Measurements from ENCODE around the gene PHKA2.

The PHKA2 gene

GRCh38 chrX:18927558-18927957 is 56.4 kb downstream of the PHKA2 start:
- no peak for ATAC-seq

GRCh38 chrX:18924507-18925088 is 59.3 kb downstream of the PHKA2 start:
- Mint-ChIP-seq H3K4me1 (no peaks in the 10 kb centered on the region), H3K27me3 (no peaks in the 10 kb centered on the region), H3K27ac (no peak overlapping the region), H3K9me3 (no peaks in the 10 kb centered on the region), H3K4me3 (no peak overlapping the region), H3K36me3 (ENCODE audit: low read depth) (peaks cover 2% of the 10 kb centered on the region)
- DNase-seq (no peak), ATAC-seq (no peak)

More at GRCh38 chrX:18927558-18927957, 56.4 kb downstream of the PHKA2 start:
- H3K4me1 Mint-ChIP-seq, result no peaks in the 10 kb centered on the region
- H3K9me3 Mint-ChIP-seq, result no peaks in the 10 kb centered on the region
- H3K36me3 Mint-ChIP-seq (ENCODE audit: low read depth), result peaks cover 4% of the 10 kb centered on the region
- H3K27me3 Mint-ChIP-seq, result no peaks in the 10 kb centered on the region
- no peak overlapping the region for H3K27ac Mint-ChIP-seq
- DNase-seq, result no peak
- no peak overlapping the region for H3K4me3 Mint-ChIP-seq

GRCh38 chrX:18920566-18920965 is 63.3 kb downstream of the PHKA2 start:
- H3K4me1 Mint-ChIP-seq, result no peaks in the 10 kb centered on the region
- H3K4me3 Mint-ChIP-seq, result no peak overlapping the region
- no peak for DNase-seq
- H3K36me3 Mint-ChIP-seq (ENCODE audit: low read depth), result peaks cover 20% of the 10 kb centered on the region
- H3K9me3 Mint-ChIP-seq, result no peaks in the 10 kb centered on the region
- no peaks in the 10 kb centered on the region for H3K27me3 Mint-ChIP-seq
- H3K27ac Mint-ChIP-seq, result no peak overlapping the region
- no peak for ATAC-seq

DNA sequence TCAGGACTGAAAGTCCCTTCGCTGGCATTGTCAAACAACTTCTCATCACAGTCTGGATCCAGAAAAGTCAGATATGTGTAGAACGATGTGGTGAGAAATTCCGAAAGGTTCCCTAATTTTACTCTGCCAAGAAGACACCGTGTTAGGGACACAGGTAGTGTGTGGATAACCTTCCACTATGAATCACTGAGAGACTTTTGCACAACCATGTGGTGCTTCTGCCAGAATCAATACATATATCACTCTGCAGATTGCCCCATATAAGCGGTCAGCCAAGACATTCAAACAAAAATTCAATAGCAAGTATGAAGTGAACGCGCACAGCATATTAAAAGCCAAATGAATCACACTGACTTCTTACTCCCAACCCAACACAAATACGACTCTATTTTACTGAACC is 63.8 kb downstream of the PHKA2 start:
- H3K9me3 Mint-ChIP-seq, result no peaks in the 10 kb centered on the region
- no peak overlapping the region for H3K27ac Mint-ChIP-seq
- no peak overlapping the region for H3K4me3 Mint-ChIP-seq
- H3K27me3 Mint-ChIP-seq, result no peaks in the 10 kb centered on the region
- peaks cover 21% of the 10 kb centered on the region for H3K36me3 Mint-ChIP-seq (ENCODE audit: low read depth)
- DNase-seq (no peak), ATAC-seq (no peak)
- H3K4me1 Mint-ChIP-seq, result no peaks in the 10 kb centered on the region

DNA sequence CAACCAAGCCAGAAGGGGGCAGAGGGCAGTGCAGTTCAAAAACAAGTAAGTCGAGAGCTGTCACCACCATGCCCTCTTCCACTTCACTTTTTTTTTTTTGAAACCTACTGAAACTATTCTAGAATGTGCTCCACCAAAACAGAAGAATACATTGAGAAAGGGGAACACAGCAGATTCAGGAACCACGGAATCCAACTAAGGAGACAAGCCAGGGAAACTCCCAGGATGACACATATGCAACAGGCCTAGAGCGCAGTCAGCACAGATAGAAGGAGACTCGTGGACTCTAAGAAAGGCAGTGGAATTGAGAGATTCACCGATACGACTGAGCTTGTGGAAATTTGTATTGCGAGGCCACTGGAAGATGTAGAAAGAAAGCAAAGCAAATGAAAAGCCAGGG is 66.1 kb downstream of the PHKA2 start:
- no peak for DNase-seq
- no peaks in the 10 kb centered on the region for H3K4me1 Mint-ChIP-seq
- H3K27me3 Mint-ChIP-seq, result no peaks in the 10 kb centered on the region
- H3K36me3 Mint-ChIP-seq (ENCODE audit: low read depth), result peaks cover 21% of the 10 kb centered on the region
- ATAC-seq, result no peak
- no peaks in the 10 kb centered on the region for H3K9me3 Mint-ChIP-seq
- no peak overlapping the region for H3K4me3 Mint-ChIP-seq
- no peak overlapping the region for H3K27ac Mint-ChIP-seq

DNA sequence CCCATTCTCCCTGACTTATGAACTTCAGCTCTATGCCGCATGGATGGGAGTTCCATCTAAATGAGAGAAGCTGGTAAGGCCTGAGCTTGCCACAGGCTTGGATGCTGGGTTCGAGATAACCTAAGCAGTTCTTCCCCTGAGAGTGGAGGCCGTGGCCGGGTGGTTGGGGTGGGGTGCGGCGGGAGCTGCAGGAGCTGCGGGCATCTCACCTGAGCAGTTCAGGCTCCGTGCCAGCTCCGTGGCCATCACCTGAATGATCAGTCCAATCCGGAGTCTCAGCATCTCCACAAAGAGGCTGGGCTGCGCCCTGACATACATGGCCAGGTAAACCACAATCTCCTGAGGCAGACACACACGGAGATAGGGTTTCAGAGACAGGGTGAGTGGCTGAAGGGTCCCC is 77.6 kb downstream of the PHKA2 start:
- DNase-seq, result no peak
- H3K4me3 Mint-ChIP-seq, result no peak overlapping the region
- no peaks in the 10 kb centered on the region for H3K27me3 Mint-ChIP-seq
- peaks cover 10% of the 10 kb centered on the region for H3K36me3 Mint-ChIP-seq (ENCODE audit: low read depth)
- no peaks in the 10 kb centered on the region for H3K9me3 Mint-ChIP-seq
- ATAC-seq, result no peak
- H3K4me1 Mint-ChIP-seq, result no peaks in the 10 kb centered on the region
- no peak overlapping the region for H3K27ac Mint-ChIP-seq

GRCh38 chrX:18900401-18900976 is 83.4 kb downstream of the PHKA2 start:
- DNase-seq (no peak), ATAC-seq (no peak)
- Mint-ChIP-seq H3K27ac (no peak overlapping the region), H3K9me3 (no peaks in the 10 kb centered on the region), H3K4me3 (no peak overlapping the region), H3K27me3 (no peaks in the 10 kb centered on the region), H3K36me3 (ENCODE audit: low read depth) (peaks cover 6% of the 10 kb centered on the region), H3K4me1 (no peaks in the 10 kb centered on the region)

GRCh38 chrX:18899796-18900380 is 84.0 kb downstream of the PHKA2 start:
- Mint-ChIP-seq H3K4me3 (no peak overlapping the region), H3K9me3 (no peaks in the 10 kb centered on the region), H3K4me1 (no peaks in the 10 kb centered on the region), H3K27me3 (no peaks in the 10 kb centered on the region), H3K27ac (no peak overlapping the region), H3K36me3 (ENCODE audit: low read depth) (peaks cover 6% of the 10 kb centered on the region)
- DNase-seq (no peak), ATAC-seq (no peak)

- H3K27me3 Mint-ChIP-seq, result no peaks in the 10 kb centered on the region
- no peak overlapping the region for H3K4me3 Mint-ChIP-seq
- DNase-seq (no peak), ATAC-seq (no peak)
- peaks cover 5% of the 10 kb centered on the region for H3K36me3 Mint-ChIP-seq (ENCODE audit: low read depth)
- H3K9me3 Mint-ChIP-seq, result no peaks in the 10 kb centered on the region
- no peak overlapping the region for H3K27ac Mint-ChIP-seq
- no peaks in the 10 kb centered on the region for H3K4me1 Mint-ChIP-seq
Observed at GRCh38 chrX:18898492-18898891, 85.4 kb downstream of the PHKA2 start.

DNA sequence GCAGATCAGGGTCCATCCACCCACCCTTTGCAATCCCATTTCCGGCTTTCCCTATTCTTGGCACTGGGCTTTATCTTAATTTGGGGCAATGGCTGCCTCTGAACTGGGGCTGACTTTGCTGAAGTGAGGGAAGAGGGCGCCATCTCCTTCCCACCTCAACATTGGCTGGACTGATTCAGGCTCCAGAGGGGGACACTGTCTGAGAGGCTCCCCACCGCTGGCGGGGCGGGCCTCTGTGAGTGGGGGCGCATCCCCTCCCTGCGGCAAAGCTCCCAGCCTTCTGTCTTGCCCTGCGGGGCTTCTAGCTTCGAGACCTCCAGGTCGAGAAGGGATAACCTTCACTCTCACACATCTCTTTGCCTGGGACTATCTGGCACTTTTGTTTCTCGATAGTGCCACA is 85.8 kb downstream of the PHKA2 start:
- no peak overlapping the region for H3K27ac Mint-ChIP-seq
- H3K27me3 Mint-ChIP-seq, result no peaks in the 10 kb centered on the region
- no peaks in the 10 kb centered on the region for H3K4me1 Mint-ChIP-seq
- peaks cover 5% of the 10 kb centered on the region for H3K36me3 Mint-ChIP-seq (ENCODE audit: low read depth)
- H3K9me3 Mint-ChIP-seq, result no peaks in the 10 kb centered on the region
- DNase-seq (no peak), ATAC-seq (no peak)
- H3K4me3 Mint-ChIP-seq, result no peak overlapping the region

- no peaks in the 10 kb centered on the region for H3K9me3 Mint-ChIP-seq
- H3K27ac Mint-ChIP-seq, result no peak overlapping the region
- ATAC-seq, result no peak
Observed at GRCh38 chrX:18897611-18898010, 86.3 kb downstream of the PHKA2 start.

GRCh38 chrX:18896680-18897544 is 87.0 kb downstream of the PHKA2 start:
- Mint-ChIP-seq H3K27me3 (no peaks in the 10 kb centered on the region), H3K4me1 (no peaks in the 10 kb centered on the region), H3K27ac (no peak overlapping the region), H3K36me3 (ENCODE audit: low read depth) (peaks cover 5% of the 10 kb centered on the region), H3K9me3 (no peaks in the 10 kb centered on the region), H3K4me3 (no peak overlapping the region)
- no peak for ATAC-seq
- no peak for DNase-seq

More at GRCh38 chrX:18897611-18898010, 86.3 kb downstream of the PHKA2 start:
- Mint-ChIP-seq H3K4me3 (no peak overlapping the region), H3K27me3 (no peaks in the 10 kb centered on the region), H3K4me1 (no peaks in the 10 kb centered on the region), H3K36me3 (ENCODE audit: low read depth) (peaks cover 5% of the 10 kb centered on the region)
- DNase-seq, result no peak

GRCh38 chrX:18895189-18895951 is 88.5 kb downstream of the PHKA2 start:
- DNase-seq (no peak), ATAC-seq (no peak)
- Mint-ChIP-seq H3K4me3 (no peak overlapping the region), H3K9me3 (no peaks in the 10 kb centered on the region), H3K4me1 (no peaks in the 10 kb centered on the region), H3K27me3 (no peaks in the 10 kb centered on the region), H3K36me3 (ENCODE audit: low read depth) (peaks cover 3% of the 10 kb centered on the region), H3K27ac (no peak overlapping the region)

GRCh38 chrX:18894156-18894555 is 89.8 kb downstream of the PHKA2 start:
- Mint-ChIP-seq H3K4me3 (no peak overlapping the region), H3K27ac (no peak overlapping the region), H3K27me3 (no peaks in the 10 kb centered on the region), H3K36me3 (ENCODE audit: low read depth) (no peaks in the 10 kb centered on the region), H3K9me3 (no peaks in the 10 kb centered on the region), H3K4me1 (peaks cover 4% of the 10 kb centered on the region)
- no peak for ATAC-seq
- no peak for DNase-seq

Measured in activated naive CD8-positive, alpha-beta T cell treated with anti-CD3 and anti-CD28 coated beads, Interleukin-2, amount 50 U/mL, for 24 hours (primary cell).